NCI-H345 (cell line): Measurements from ENCODE around the gene CLUH.
"Not testable (repeated sequence)": the region's sequence is repeated elsewhere in the genome, so short reads cannot be mapped to it uniquely, and the experiment has no call there.

Experiments used
- DNase-seq: peaks from one replicate; lab custom pipeline; 2025; lab: John Stamatoyannopoulos, UW

Gene CLUH

GRCh38 chr17:2701996-2702741 is 9.4 kb downstream of the CLUH start:
- no peak for DNase-seq

- DNase-seq, result no peak
These were observed 10.2 kb downstream of the CLUH start for GRCh38 chr17:2701161-2701995.

DNA sequence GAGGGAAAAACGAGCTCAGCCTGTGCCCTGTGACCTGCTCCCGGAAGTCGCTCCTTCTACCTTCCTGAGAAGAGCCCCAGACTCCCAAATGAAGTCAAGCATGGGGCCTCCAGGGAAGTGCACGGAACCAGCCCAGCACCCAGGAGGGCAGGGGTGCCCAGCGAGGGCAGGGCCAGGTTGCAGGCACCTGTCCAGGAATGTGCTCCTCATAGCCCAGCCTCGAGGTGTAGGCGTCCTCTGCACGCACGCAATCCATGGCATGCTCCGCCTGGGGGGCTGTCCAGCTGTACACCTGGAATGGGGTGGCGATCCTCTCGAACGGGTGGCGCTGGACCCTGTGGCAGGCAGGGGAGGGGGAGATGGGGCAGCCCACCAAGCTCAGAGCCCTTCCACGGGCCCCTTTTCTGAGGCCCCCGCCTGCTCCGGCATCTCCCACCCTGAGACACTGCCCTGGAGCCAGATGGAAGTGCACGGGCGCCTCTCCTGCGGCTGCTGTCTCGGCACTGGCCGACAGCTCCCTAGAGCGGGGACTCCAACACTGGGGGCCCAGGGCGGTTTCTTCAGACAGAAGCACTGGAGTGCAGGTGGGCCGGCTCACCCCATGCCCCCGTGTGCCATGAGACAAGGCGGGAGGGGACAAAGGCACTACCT is 10.9 kb downstream of the CLUH start:
- DNase-seq, result no peak

- DNase-seq, result no peak
These were observed 11.5 kb downstream of the CLUH start for GRCh38 chr17:2700030-2700490.

DNA sequence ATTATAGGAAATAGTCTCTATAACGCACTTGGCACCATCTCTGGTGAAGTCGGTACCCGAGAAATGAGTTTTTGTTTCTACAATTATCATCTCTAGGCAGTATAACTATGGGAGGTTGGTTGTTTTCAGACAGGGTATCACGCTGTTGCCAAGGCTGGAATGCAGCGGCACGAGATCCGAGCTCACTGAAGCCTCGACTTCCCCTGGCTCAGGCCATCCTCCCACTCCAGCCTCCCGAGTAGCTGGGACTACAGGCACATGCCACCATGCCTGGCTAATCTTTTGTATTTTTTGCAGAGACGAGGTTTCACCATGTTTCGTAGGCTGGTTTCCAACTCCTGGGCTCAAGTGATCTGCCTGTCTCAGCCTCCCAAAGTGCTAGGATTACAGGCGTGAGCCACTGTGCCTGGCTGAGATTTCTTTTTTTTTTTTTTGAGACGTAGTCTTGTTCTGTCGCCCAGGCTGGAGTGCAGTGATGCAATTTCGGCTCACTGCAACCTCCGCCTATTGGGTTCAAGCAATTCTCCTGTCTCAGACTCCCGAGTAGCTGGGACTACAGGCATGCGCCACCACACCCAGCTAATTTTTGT is 12.3 kb downstream of the CLUH start:
- not testable (repeated sequence) for DNase-seq

GRCh38 chr17:2697611-2698162 is 13.9 kb downstream of the CLUH start:
- no peak for DNase-seq

DNA sequence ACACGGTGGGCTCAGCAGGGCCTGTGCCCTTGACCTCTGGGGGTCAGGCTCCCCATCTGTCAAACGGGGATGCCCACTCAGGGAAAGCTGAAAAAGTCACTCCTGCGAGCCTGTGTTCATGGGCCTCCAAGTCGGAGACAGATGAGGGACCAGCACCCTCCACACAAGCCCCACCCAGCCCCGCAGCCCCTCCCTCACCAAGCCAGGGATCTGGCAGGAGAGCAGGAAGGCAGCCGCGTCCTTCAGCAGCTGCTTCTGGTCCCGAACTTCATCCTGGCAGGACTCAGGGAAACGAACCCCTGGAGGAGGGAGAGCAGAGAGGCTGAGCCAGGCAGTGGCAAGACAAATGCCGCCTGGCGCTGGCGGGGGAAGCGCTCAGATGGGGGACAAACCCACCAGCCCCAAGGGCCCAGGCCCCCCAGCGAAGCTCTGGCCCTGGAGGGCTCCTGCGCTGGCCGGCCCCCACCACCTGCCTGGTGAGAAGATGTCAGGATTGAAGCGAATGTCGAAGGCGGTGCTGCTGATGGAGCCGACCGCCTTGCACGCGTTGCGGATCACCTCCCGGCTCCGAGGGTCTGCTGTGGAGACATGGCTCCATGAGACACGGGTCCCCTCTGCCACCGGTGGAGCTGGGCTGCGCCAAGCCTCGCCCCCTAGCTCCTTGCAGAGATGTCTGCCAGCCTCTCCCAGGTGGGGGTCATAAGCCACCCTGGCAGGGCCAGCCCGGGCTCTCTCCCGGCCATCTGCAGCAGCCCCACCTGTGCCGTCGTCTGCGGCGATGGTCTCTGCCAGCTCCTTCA is 15.4 kb downstream of the CLUH start:
- no peak for DNase-seq

- DNase-seq, result no peak
These were observed 16.2 kb downstream of the CLUH start for GRCh38 chr17:2695243-2695960.

DNA sequence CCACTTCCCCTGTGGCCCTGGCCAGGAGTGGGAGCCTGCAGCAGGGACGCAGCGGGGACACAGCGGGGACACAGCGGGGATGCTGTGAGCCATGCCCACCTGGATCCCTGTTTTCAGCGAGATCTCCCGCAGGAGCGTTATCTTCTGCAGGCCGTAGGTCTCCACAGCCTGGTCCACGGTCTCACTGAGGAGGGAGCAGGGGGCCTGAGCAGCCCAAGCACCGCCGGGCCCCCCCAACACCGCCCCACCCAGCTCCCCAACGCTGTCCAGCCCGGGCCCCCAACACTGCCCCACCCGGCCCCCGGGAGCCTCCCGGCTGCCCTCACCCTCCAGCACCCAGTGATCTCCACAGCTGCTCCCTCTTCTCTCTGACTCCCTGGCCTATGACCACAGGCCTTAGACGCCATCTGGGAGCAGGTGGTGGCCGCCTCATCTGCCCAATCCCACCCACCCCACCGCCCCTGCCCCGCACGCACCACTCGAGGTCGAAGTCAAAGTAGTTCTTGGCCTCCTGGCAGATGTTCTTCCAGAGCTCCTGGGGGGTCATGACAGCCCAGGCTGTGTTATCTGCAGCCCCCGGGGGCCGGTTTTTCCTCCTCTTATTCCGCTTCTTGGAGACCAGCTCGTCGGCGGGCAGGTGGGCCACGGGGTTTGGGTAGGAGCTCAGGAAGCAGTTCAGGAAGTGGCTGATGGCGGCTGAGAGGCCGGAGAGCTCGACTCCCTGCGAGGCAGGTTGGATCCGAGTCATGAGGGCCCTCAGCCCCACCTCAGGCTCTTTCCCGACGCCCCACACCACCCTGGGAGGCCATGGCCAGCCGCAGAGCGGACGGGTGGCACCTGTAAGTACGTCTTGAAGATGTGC is 17.0 kb downstream of the CLUH start:
- DNase-seq, result no peak

GRCh38 chr17:2693561-2694380 is 17.8 kb downstream of the CLUH start:
- DNase-seq, result no peak

DNA sequence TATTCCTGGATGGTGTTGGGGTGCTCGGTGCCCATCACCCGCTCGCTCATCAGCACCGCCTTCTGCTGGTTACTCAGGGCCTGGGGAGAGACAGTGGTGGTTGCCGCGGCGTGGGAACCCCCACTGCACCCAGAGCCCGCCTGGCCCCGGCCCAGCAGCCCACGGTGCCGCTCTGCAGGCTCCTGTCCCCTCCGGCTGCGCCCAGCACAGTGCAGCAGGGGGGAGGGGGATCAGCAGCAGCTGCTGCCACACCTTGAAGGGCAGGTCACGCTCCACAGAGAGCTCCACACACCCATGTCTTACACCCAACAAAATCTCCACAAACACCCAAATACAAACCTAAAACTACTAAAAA is 18.8 kb downstream of the CLUH start:
- no peak for DNase-seq

- DNase-seq, result no peak
These were observed 19.4 kb downstream of the CLUH start for GRCh38 chr17:2691965-2692780.

- DNase-seq, result no peak
These were observed 20.3 kb downstream of the CLUH start for GRCh38 chr17:2691069-2691871.

DNA sequence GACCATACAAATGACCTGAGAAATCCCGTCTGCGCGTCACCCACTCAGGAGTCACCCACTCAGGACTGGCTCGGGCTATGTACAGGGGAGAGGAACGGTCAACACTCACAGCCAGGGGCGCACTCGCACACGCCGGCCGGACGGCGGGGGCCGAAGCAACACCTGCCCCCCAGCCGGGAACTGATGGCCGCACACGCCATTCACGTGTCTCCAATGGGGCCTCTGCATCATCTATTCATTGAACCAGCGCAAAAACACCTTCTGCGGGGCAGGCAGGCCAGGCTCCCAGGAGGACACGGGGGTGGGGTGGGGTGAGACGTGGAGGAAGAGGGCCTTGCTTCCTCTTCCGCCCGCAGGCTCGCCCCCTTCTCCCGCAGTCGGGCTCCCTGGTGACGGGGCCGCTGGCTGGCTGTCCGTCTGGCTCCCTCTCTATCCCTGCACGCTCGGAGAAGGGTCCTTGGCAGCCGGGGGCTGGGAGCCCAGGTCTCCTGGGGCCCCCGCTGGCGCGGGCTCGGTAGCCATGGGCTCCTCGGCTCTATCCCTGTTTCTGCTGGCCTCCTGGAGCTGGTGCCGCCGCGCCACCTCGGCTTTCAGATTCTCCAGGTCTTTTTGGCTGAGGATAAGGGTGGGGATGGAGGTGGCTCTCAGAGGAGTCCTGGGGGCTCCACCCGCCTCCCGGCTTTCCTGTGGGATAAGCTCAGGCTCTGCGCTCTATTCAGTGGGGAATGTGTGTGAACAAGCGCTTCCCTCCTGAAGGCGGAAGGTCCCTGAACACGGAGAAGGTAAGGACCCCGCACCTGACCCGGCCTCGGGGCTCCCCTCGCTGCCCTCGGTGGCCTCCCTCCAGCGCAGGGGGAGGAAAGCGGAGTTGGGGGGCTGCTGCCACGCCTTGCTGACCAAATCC is 21.1 kb downstream of the CLUH start:
- no peak for DNase-seq

DNA sequence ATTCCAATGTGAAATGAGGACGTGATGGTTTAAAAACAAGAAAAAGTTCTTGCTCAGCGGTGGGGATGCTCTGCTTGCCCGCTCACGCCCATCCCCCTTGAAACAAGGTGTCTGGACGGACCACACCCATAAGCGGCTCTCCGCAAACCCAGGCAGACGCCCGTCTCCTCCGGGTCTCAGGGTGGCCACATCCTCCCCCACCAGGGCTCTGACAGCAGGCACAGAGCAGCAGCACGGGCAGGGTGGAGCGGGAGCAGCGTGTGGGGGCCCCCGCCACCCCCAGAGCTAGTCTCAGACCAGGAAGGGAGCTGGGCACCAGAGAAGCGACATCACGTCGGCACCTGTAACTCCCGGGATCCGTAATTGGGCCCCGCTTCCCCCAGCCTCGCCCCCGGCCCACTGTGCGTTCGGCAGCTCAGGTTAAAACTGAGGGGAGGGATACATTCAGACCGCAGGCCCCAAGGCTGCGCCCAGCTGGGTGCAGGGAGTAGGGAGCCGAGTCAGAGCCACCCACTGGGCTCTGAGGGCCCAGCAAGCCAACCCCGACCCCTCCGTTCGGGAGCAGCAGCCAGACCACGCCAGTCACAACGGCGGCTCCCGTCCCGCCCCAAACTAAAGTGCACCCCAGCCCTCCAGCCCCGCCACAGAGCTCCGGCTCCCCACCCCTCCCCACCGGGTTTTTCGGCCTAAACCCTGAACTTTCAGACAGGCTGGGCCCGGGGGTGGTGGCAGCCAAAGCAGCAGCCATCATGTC is 22.0 kb downstream of the CLUH start:
- DNase-seq, result no peak
